HS-27A (cell line): Measurements from ENCODE around the gene TARS3.

ENCODE experiments used
- DNase-seq: peaks from one replicate; pipeline ENCODE4 v3.0.0-alpha.2; 2012; ENCODE audit warnings: low read depth, missing footprints

The TARS3 gene

DNA sequence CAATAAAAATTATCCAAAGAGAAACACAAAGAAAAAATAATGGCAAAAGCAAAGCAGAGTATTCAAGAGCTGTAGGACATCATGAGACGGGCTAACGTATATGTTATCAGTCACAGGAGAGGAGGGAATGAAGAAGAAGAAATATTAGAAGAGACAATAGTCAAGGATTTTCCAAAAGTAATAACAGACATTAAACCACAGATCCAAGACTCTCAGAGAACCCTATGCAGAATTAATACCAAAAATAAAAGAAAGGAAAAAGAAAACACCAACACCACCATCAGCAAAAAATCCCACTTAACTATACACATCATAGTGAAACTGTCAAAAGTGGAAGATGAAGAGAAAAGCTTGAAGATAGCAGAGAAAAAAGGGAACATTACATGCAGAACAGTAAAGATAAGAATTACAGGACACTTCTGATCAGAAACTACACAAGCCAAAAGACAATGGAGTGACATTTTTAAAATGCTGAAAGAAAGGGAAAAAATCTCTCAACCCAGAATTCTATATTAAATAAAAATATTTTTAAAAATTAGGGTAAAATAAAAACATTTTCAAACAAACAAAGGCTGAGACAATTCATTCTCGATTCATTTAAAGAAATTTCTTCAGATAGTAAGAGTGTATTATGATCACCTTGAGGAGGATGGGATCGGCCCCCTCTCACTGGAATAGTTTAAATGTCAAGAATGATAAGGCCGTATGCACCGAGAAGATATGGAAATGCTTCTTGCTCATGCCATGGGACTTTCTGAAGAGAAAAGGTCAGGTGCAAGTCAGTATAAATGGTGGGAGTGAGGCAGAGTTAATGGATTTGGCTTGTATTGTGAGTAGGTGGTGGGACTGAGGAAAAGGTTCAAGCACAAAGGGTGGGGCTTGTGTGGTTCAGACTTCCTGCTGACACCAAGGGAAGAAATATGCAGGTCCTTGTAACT, 100.6 kb downstream of the TARS3 start:
- DNase-seq: no peak

DNA sequence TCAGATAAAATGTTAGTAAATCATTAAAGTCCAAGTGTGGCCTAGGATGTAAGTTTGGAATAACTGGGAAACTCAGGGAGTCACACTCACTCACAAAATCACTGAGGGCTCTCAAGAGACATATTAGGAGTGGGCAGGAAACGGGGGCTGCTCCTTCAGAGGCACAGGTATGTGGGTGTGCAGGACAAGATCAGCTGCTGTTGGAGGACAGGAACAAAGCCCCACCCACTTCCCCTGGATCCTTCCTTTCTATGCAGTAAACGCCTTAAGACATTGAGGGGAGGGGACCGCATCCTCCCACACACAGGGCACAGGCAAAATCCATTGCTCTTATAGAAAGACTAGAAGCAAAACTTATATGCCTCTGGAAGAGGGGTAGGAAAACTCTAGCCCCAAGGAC, 102.3 kb downstream of the TARS3 start:
- no peak for DNase-seq

- DNase-seq: no peak
These were observed 103.6 kb downstream of the TARS3 start for GRCh38 chr15:101620671-101621070.

DNA sequence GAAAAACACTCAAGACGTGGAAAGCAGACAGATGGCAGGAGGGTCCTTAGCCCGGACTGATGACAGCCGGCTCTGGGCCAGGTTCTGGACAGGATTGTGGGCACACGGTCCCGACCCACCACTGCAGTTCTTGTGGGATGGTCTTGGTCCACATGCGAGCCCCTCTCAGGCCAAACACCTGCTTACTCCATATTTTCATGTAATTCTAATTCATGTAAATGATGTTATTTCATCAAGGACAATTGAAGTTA, 104.7 kb downstream of the TARS3 start:
- no peak for DNase-seq

GRCh38 chr15:101618851-101619614, 105.2 kb downstream of the TARS3 start:
- DNase-seq: no peak

DNA sequence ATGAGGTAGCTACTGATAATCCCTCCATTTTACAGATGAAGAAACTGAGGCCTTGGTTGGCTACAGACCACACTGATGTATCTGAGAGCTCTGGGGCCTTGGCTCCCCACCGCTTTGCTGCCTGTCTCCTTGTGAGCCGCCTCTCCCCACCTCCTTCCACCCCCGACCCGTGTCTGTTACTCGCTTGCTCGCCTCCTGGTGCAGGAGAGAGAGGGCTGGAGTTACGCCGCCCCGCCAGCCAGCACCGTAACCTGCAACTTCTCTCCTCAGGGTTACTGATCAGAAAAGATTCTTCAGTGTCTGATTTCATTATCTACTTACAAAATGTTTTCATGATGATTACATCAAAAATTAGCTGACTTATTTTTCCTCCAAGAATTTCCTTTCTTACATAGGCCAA, 106.2 kb downstream of the TARS3 start:
- no peak for DNase-seq

DNA sequence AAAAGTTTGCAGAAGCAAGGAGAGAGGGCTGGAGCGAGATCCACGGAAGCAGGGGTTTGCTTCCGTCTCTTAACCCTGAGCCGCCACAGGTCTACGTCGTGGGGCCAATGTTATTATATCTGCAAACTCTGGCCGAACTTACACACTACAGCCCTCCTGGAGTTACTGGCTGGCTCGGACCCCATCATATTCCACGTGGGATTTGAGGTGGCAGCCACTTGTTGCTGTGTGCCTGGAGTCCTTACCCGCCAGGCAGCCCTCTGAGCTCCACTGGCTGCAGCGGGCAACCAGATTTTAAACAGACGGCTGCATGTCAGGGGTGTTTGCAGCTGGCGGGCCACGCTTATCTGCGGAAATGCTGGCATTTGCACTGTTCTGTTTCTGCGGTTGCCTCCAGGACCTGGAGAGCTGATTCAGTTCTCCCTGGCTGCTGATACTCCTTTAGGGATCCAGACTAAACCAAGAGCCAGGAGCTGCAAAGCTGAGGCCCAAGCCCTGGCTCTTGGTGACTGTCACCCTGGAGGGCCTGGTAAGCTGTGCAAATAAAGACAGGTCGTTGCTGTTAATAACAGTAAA, 106.8 kb downstream of the TARS3 start:
- no peak for DNase-seq

DNA sequence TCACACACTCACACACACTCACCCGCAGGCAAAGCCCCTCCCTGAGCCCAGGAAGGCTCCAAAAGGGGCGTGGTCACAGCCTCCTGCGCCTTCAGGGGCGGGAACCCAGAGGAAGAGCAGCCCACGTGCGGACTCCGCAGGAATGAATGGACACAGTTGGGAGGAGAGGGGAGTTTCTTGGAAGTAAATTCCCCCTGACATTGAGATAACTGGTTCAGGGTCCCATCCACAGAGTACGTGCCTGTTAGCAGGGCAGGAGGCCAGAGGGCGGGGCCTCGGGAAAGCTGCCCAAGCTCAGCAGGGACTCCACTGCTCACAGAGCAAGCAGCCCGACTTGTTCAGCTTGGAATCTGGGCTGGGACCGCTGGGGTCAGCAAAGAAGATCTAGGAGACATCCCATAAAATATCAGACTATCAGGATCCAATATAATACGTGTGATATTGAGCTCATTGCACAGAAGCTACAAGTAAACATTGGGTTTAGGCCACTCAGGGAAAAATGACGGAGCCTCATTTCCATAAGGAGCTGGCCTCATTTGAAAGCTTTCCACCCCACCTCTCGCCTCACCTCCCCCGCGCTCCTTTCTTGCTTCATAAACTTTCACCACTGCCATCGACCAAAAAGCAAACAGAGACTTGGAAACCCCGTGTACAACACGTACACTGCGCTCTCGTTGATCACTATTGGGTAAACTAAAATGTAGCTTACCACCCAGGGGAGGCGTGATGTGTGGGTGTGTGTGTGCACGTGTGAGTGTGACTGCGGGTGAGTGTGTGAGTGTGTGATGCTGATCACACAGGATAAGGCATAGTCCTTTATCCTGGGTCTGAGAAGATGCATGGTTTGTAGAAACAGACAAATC, 108.1 kb downstream of the TARS3 start:
- peak; percentile 14 for DNase-seq

- DNase-seq: no peak
These were observed 108.8 kb downstream of the TARS3 start for GRCh38 chr15:101615414-101615985.

GRCh38 chr15:101614761-101615160, 109.5 kb downstream of the TARS3 start:
- DNase-seq: no peak

GRCh38 chr15:101614001-101614585, 110.2 kb downstream of the TARS3 start:
- no peak for DNase-seq

DNA sequence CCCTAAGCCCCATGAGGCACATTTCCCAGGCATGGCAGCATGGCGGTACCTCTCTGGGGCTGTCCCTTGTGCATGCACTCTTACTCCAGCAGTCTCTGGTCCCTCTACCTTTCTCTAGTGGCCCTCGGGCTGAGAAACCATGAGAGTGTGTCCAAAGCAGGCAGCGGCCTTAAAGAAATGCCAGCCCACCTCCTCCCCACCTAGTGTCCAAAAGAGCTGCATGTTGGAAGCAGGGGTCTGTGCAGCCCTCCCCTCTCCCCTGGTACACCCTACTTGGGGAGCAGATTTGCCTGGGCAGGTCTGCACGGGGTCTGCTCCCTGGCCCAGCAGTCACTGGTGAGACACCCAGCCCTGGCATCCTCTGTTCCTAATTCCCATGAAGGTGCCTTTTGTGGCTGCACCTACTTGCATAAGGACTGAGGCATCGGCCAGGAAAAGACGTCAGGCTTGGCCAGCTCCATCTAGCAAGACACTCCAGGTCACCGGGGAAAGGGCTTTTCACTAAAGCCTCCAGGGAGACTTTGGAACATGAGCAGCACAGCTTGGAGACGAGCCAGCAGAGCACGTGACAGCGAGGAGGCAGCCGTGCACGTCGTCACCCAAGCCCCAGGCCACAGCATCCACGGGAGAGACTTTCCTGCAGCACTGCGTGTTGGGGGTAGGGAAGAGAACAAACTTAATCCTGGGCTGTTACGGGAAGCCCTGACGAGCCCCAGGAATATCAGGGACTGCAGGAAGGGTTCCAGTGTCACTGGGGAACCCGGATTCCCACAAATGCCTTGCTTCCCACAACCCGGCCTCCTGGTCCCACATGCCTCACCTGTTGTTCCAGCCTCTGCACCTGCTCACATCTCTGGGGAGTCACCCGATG, 110.9 kb downstream of the TARS3 start:
- DNase-seq: no peak

- no peak for DNase-seq
These were observed 111.6 kb downstream of the TARS3 start for GRCh38 chr15:101612676-101613075.

DNA sequence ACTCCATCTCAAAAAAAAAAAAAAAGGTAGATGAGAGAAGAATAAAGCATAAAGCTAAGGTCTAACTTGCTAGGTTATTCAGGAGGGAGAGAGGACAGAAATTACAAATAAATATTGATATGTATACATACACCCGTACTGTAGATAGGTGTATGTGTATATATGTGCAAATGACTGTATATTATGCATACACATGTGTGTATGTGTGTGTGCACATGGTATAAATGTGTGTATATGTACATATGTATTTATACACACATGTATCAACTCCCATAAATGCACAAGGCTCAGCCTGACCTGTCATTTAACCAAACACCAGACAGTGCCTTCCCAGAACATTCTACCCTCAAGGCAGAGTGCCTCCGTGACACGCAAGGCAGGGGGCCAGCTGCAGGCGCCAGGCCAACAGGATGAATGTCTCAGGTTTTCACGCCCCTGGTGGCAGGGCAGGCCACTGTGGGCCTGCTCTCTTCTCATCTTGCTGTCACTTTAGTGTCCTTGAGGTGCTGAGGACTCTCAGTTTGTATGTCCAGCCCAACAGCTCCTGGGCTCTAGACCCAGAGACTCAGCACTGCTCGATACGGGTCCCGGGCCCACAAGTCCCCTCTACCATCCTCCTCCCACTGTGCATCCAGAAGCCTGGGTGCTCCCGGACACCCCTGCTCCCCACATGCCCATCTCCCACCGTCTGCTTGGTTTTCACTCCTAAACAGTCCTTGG, 112.5 kb downstream of the TARS3 start:
- DNase-seq: no peak

DNA sequence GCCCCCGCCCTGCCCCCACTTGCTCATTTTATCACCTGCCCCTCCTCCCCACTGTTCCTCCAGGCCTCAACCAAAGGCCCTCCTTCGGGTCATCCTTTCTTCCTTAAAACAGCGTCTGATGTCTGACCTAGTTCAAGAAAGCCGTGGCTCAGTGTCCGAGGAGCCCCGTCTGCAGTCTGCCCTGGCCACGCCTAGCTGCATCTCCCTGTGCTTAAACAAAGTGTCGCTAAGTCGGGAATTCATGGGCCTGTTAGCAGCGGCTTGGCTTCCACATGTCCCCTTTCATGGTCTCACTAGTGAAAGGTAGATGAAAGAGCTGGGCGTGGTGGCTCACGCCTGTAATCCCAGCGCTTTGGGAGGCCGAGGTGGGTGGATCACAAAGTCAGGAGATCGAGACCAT, 113.3 kb downstream of the TARS3 start:
- DNase-seq: no peak

DNA sequence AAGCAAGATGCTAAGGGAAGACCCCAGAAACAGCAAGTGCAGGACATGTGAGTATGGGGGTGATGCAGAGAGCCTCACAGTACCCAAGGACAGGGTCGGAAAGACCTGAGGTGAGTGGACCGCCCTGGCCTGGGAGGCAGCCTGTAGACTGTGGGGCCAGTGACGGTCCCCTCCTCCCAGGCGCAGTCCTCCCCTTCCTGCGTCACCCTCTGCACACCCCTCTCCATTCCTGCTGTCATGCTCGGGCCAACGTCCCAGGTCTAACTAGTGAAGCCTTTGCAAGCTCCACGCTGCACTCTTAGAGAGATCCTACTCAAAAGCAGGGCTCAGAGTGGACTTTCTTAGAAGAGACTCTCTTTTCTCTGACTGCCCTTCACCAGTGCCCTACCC, 113.7 kb downstream of the TARS3 start:
- no peak for DNase-seq

GRCh38 chr15:101609742-101610610, 114.3 kb downstream of the TARS3 start:
- no peak for DNase-seq

- DNase-seq: no peak
These were observed 116.1 kb downstream of the TARS3 start for GRCh38 chr15:101608201-101608600.

DNA sequence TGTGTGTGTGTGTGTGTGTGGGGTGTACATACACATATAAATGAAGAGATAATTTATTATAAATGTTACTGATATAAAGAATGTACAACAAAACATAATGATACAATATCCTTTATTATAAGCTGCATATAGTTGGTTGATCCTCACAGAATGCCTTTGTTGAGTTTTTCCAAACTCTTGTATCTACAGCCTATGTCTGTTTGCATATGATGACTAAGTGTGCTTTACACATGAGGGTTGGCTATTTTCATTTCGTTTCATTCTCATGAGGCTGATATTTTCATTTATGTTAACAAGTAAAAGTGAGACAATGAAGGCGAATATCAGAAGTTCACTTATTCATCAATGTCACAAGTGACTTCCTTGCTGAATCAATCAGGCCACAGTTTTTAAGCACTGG, 117.2 kb downstream of the TARS3 start:
- DNase-seq: no peak
